Ovary (tissue), 9 donors: ENCODE measurements around the gene C13orf46. TPM values are rescaled to one million over a fixed set of nuclear protein-coding genes. Genes with fewer than 3 reads are reported as not detected.

Experiments used
- DNase-seq, 5 donors: peaks; one replicate each; pipeline ENCODE4 v3.0.0-alpha.2; 2019 to 2020
- H3K27ac ChIP-seq, 2 donors: fragments of 200-600 bp; one replicate each; pipeline versions ENCODE4 v1.5.1 to v1.8.0; 2019 to 2022
- H3K27me3 ChIP-seq: fragments of 200-600 bp; one replicate; pipeline ENCODE4 v1.8.0; 2022
- H3K36me3 ChIP-seq: fragments of 200-600 bp; sonication (generic); one replicate; pipeline ENCODE4 v1.5.1; 2019
- H3K4me1 ChIP-seq: one replicate; pipeline ENCODE4 v1.8.1; 2013; ENCODE audit warnings: mild to moderate bottlenecking, moderate library complexity; ENCODE audit not compliant: insufficient read depth
- H3K4me3 ChIP-seq: fragments of 200-600 bp; sonication (generic); one replicate; pipeline ENCODE4 v1.5.1; 2017
- H3K9me3 ChIP-seq, 2 donors: fragments of 200-600 bp in 1 of 2; sonication (generic) in 1 of 2; one replicate each; pipeline versions ENCODE4 v1.5.1 to v1.8.1; 2013 to 2019; ENCODE audit warnings: mild to moderate bottlenecking in 1 of 2, moderate library complexity in 1 of 2
- EP300 ChIP-seq: sonication (generic); formaldehyde crosslinking; IDR thresholded peaks from one replicate; pipeline ENCODE4 v1.6.1; 2017; ENCODE audit warnings: antibody characterized with exemption
- POLR2A ChIP-seq: fragments of 450-650 bp; IDR thresholded peaks from one replicate; pipeline ENCODE4 v1.6.1; 2017; ENCODE audit warnings: antibody characterized with exemption, mild to moderate bottlenecking, moderate library complexity
- WGBS, 3 donors: extraction: QIAGEN DNeasy Blood & Tissue Kit in 1 of 3; methylation state at CpG; one replicate each; pipeline versions ENCODE4 v1.1.5 to v1.1.7; 2013 to 2017; 5-methylcytosine and 5-hydroxymethylcytosine counted together
- intact Hi-C, 4 donors: fragments of 100-400 bp; cut with DNase I; formaldehyde crosslinking; loops; one replicate each; pipeline versions ENCODE4 v1.11.0 to v1.15.1; 2022 to 2023
- polyA plus RNA-seq, 2 donors: library from polyadenylated mRNA; stranded (reverse); fragments of 200-250 nt in 1 of 2; fragments of 350-450 nt in 1 of 2; fragmentation: Illumina TruSeq in 1 of 2; extraction: RNeasy Lipid Tissue Mini Kit (QIAGEN cat#74804) in 1 of 2; gene quantifications; one replicate each; pipeline ENCODE4 v1.2.3, GENCODE V29; 2013 to 2014
- total RNA-seq, 7 donors: library from RNA; depleted of rRNA in 2 of 7; stranded (reverse); fragments of >200 nt in 2 of 7; fragmentation: NEBNext Ultra II Directional in 3 of 7; extraction: Animal tissue kit (Norgen Biotek cat#: 25700) in 3 of 7; gene quantifications; one replicate each; pipeline versions ENCODE4 v1.1.0 to v1.2.4, GENCODE V29; 2016 to 2023
- TF ChIP-seq, protein P1 (sequence below), 3 donors: fragments of 450-650 bp in 2 of 3; fragments of 200-600 bp in 1 of 3; IDR thresholded peaks; one replicate each; pipeline versions ENCODE4 v1.5.1 to v1.8.0; 2016 to 2022; ENCODE audit warnings: antibody characterized with exemption in 3 of 3, mild to moderate bottlenecking in 1 of 3
- donor health status: DM: no; HTN: no; CAD: no; lungs with moderate emphysema.
- donor health status: DM: no; HTN: no; CAD: no.
- donor health status: Bipolar disorder and iron deficiency.
- donor health status: DM: yes; HTN: yes; CAD: no.
- donor health status: DM: no; HTN: no; CAD: no.
- donor health status: DM: yes; HTN: yes; CAD: no.

The C13orf46 gene
- total and polyA plus RNA-seq, 9 donors, result 0.05 to 2.0 (median 0.50) TPM; not detected in 2

DNA sequence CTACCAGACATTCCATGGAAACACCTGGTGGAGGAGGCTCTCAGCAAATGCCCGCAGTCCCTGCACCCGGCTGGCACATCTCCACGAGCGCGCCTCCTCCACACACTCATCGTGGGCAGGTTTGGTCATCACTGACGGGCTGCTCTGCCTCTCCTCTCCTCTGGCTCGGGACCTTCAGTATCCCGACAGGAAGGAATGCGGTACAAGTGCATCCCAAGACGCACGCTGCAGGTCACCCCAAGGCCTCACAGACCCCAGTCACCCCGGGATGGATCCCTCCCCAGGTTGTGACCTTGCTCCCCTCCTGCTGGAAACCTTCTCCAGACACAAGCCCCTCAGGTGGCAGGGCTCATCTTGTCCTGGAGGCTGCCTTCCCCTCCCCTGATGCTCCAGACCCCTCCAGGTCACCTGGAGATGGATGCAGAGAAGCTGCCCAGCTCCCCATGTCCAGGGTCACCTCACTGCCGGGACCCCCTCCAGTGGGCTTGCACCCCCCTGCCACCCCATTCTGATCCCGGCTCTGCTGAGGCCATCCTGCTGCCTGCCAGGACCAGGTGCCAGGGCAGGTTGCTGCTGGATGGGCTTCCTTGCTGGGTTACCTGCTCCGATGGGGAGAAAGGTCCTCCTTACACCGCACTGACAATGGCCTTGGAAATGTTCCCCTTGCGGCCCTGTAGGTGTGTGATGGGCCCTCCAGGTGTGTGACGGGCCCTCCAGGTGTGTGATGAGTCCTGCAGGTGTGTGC is 29.9 kb downstream of the C13orf46 start:
- 78 to 85% (median 78%) methylated on average over 19 of the region's 19 CpGs for WGBS, 3 donors
- DNase-seq, result peak in 3 of 5 donors; percentile 16 to 34 (median 16)

DNA sequence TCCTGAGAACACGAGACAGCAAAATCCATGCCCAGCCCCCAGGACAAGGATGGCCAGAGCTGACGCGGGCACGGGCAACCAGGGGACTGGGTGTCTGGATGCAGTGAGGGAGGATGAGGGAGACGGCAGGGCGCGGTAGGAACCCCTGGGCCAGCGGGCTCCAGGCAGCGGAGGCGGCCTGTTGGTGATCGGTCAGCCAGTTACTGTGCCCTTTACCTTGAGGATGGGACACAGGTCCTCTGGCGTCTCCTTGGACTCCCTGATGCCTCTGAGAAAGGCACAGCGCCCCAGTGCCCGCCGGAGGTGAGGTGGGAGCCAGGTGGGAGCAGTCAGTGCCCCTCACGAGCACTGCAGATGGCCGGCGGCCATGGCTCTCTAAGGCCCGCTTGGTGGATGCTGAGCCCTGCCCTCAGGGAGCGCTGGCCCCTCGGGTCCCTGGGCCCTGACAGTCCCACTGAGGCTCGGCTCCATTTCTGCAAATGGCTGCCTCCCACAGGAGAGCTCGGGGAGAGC is 31.2 kb downstream of the C13orf46 start:
- TF ChIP-seq, protein P1, sequence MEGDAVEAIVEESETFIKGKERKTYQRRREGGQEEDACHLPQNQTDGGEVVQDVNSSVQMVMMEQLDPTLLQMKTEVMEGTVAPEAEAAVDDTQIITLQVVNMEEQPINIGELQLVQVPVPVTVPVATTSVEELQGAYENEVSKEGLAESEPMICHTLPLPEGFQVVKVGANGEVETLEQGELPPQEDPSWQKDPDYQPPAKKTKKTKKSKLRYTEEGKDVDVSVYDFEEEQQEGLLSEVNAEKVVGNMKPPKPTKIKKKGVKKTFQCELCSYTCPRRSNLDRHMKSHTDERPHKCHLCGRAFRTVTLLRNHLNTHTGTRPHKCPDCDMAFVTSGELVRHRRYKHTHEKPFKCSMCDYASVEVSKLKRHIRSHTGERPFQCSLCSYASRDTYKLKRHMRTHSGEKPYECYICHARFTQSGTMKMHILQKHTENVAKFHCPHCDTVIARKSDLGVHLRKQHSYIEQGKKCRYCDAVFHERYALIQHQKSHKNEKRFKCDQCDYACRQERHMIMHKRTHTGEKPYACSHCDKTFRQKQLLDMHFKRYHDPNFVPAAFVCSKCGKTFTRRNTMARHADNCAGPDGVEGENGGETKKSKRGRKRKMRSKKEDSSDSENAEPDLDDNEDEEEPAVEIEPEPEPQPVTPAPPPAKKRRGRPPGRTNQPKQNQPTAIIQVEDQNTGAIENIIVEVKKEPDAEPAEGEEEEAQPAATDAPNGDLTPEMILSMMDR (IDR thresholded peaks at IDR 0.05), result no peak
- TF ChIP-seq POLR2A (no peak), EP300 (no peak)
- no peak overlapping the region for H3K4me3 ChIP-seq
- 93 to 94% (median 94%) methylated on average over 23 of the region's 23 CpGs for WGBS, 3 donors
- intact Hi-C loops, result no loop called here
- H3K27ac ChIP-seq, result no peak overlapping the region
- H3K36me3 ChIP-seq, result no peaks in the 10 kb centered on the region
- no peaks in the 10 kb centered on the region for H3K27me3 ChIP-seq
- H3K9me3 ChIP-seq, result no peaks in the 10 kb centered on the region
- no peaks in the 10 kb centered on the region for H3K4me1 ChIP-seq
- peak in 1 of 5 donors; percentile 23 for DNase-seq

More for the DNA sequence above, 29.9 kb downstream of the C13orf46 start:
- TF ChIP-seq POLR2A (no peak), EP300 (no peak)
- TF ChIP-seq, protein P1 (IDR thresholded peaks at IDR 0.05), result no peak
- H3K4me1 ChIP-seq, result no peaks in the 10 kb centered on the region
- H3K27me3 ChIP-seq, result no peaks in the 10 kb centered on the region
- intact Hi-C loops, result no loop called here
- H3K4me3 ChIP-seq, result no peak overlapping the region
- no peaks in the 10 kb centered on the region for H3K9me3 ChIP-seq
- H3K36me3 ChIP-seq, result no peaks in the 10 kb centered on the region
- H3K27ac ChIP-seq, result no peak overlapping the region

DNA sequence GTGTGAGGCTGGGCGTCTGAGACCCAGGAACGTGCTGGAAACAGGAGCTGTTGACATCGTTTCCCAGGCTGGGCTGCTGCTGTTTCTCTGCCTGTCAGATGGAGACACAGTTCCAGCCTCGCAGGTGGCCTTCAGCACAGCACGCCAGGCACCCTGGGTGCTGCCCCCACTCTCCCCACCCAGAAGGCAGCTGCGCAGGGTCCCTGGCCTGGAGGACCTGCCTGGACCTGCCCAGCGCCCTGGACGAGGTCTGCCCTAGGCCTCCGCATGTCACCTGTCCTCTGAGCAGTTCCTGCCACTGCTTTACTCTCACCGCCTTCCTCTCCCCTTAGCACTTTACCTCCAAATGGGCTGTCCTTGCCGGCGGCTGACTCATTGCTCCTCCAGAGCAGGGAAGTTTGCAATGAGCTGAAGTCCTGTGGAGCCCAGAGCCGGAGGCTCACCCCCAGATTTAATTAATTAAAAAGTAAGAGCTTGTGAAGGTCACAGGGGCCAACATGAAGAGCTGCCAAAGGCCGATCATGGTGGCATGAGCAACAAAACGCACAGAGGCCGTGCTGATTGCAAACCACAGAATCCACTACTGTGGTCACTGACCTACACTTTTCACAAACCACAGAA is 32.2 kb downstream of the C13orf46 start:
- Histone ChIP-seq H3K27ac (no peak overlapping the region), H3K4me1 (no peaks in the 10 kb centered on the region), H3K27me3 (no peaks in the 10 kb centered on the region), H3K9me3 (no peaks in the 10 kb centered on the region), H3K36me3 (no peaks in the 10 kb centered on the region), H3K4me3 (no peak overlapping the region)
- no peak for TF ChIP-seq EP300
- TF ChIP-seq POLR2A, result no peak
- TF ChIP-seq, protein P1 (IDR thresholded peaks at IDR 0.05), result no peak
- intact Hi-C loops, result no loop called here
- DNase-seq, result peak in 1 of 5 donors; percentile 2
- WGBS, 3 donors, result 80 to 90% (median 84%) methylated on average over 16 of the region's 16 CpGs

DNA sequence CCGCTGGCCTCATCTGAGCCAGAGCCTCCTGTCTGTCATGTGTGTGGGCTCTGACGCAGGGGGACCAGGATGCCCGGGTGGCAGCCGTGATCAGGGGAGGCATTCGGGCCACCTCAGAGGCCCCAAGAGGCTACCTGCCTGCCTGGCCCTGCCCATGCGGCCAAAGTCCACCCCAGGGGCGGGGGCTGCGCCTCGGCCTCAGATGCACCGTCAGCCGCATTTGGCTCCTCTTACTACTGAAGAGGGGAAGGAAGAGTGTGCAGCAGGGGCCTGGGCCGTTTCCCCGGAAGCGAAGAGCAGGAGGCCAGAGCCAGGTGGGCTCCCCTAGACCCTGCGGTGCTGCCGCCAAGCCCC is 34.0 kb downstream of the C13orf46 start:
- 87 to 95% (median 88%) methylated on average over 16 of the region's 16 CpGs for WGBS, 3 donors
- Histone ChIP-seq H3K4me3 (no peak overlapping the region), H3K27me3 (no peaks in the 10 kb centered on the region), H3K4me1 (no peaks in the 10 kb centered on the region), H3K27ac (no peak overlapping the region), H3K9me3 (no peaks in the 10 kb centered on the region), H3K36me3 (no peaks in the 10 kb centered on the region)
- intact Hi-C loops, result no loop called here
- DNase-seq, result no peak
- TF ChIP-seq POLR2A, result no peak
- TF ChIP-seq, protein P1 (IDR thresholded peaks at IDR 0.05), result no peak
- TF ChIP-seq EP300, result no peak
